D341Med (cell line): ENCODE measurements around the gene SERPINI2.
A peak's percentile ranks its signal among the peaks of the same experiment; 100 is the strongest.

Experiments used
- DNase-seq: peaks from one replicate; pipeline ENCODE4 v3.0.0; 2012; ENCODE audit warnings: low spot score

Gene SERPINI2, protein sequence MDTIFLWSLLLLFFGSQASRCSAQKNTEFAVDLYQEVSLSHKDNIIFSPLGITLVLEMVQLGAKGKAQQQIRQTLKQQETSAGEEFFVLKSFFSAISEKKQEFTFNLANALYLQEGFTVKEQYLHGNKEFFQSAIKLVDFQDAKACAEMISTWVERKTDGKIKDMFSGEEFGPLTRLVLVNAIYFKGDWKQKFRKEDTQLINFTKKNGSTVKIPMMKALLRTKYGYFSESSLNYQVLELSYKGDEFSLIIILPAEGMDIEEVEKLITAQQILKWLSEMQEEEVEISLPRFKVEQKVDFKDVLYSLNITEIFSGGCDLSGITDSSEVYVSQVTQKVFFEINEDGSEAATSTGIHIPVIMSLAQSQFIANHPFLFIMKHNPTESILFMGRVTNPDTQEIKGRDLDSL

DNA sequence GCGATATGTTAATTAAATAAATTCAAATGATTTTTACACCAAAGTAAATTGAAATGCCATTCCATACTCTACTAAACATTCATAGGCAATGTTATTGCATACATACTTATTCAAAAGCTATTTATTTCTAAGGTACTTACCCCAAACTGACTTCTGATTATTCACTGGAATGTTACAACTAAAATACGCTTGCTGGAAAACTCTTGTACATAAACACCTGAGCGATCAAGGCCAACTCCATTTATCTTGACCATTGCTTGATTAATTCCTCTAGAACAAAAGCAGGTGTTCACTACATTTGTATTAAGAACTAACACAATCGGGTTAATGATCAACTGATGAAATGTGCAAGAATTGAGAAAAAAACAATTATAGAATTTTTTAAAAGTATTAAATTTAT lies at the start of gene SERPINI2:
Gene SERPINI2 (minus strand): TSS at position 180 of the 400 bp plus-strand sequence. CDS start 2,208 bp downstream, outside the sequence.
- DNase-seq: no peak

DNA sequence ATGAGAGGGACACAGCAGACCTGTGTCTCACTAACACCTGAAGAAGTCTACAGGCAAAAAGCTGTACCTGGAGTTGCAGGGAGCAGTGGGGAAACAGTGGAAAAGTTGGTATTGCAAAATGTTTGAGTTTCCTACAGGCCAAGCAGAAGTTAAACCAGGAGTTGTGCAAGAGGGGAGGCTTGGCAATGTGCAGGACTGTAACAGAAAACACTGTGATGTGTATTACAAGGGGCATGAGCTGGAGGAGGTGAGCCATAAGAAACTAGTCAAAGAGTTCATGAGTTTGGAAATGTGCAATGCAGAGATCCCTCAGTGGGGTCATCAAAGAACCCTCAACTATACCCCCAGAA lies 47.1 kb upstream of the SERPINI2 start:
- no peak for DNase-seq

DNA sequence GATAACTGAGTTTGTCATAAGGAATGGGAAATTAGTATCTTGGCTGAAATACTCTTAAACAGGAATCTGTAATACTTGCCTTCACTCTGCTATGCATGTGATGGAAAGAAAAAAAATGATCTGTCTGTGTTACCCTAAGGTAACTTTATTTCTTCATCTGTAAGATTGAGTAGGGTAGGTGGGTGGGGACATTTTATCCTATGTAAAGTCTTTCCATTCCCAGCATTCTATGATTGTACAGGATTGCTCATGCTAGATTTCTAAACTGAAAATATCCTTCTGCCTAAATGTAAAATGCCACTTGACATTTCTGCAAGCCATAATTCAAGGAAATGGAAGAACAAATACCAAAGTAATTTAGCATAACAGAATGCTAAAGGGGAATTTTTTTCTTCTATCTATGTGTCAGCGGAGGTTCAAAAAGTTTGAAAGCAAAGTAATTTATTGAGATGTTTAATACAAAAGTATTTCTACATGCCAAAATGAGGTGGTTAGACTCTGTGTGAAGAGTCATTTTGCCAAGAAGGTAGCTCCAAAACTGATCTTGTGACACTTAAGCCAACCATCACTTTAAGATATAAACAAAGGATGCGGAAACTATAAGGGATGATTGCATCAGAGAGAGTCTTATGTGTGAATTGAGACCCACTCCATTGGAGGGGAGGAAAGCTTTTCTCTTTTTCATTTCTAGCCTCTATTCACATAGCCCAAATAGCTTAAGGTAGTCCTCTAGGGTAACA lies 46.6 kb upstream of the SERPINI2 start:
- DNase-seq: no peak

DNA sequence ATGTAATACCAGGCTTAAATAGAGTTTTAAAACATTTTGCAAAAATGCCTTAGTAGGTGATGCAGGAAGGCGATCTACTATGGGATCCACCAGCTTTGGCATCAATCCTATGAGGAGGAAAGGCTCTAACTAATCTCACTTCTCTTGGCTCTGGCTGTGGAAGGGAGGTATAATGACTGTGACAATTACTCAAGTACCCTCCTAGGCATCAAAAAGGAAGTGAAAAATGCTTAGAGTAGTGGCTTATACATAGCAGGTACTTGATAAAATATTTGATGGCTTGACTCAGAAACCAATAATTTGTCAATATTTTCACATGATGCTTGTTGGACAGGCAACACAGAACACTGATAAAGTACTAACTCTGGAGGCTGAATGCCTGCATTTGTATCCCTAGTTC lies 34.1 kb upstream of the SERPINI2 start:
- no peak for DNase-seq

DNA sequence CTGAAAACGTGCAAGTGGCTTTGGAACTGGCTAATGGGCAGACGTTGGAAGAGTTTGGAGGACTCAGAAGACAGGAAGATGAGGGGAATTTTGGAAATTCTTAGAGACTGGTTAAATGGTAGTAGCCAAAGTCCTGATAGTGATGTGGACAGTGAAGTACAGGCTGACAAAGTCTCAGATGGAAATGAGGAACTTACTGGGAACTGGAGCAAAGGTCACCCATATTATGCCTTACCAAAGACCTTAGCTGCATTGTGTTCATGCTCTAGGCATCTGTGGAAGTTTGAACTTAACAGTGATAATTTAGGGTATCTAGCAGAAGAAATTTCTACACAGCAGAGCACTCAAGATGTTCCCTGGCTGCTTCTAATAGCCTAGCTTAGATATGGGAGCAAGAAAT lies 28.6 kb upstream of the SERPINI2 start:
- DNase-seq: no peak

DNA sequence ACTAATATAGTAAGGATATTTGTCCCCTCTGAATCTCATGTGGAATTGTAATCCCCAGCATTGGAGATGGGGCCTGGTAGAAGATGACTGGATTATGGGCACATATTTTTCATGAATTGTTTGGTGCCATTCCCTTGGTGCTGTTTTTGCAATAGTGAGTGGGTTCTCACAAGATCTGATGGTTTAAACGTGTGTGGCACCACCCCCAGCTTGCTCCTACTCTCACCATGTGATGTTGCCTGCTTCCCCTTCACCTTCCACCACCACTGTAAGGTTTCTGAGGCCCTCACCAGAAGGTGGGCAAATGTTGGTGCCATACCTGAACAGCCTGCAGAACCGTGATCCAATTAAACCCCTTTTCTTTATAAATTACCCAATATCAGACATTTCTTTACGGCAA lies 28.1 kb upstream of the SERPINI2 start:
- no peak for DNase-seq

DNA sequence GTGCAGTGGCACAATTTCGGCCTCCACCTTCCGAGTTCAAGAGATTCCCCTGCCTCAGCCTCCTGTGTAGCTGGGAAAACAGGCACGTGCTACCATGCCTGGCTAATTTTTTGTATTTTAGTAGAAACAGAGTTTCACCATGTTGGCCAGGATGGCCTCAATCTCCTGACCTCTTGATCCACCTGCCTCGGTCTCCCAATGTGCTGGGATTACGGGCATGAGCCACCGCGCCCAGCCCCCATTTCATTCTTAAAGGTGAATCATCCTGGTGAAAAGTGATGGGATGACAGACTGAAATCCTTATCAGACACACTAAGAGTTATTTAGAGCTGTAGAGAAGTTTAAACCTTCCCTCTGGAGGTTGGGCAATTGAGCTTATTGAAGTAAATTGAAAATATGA lies 24.1 kb upstream of the SERPINI2 start:
- DNase-seq: no peak

DNA sequence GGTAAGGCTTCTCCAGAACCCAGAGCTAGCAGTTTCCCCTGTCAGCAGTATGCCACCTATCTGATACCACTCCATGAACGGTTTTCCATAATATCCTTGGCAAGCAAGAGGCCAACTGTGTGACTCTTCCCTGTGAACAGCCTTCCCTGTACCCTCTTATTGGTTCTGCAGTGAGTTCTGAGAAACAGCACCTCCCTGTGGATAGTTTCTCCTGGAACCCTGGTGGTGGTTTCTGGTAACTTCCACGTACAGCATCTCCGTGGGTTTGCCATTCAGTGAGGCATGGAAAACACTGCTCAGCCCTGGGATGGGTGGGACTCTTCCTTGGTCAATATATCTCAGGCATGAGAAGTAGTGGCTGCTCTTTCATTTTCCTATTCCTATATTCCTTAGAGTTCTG lies 19.4 kb upstream of the SERPINI2 start:
- DNase-seq: peak; percentile 47

DNA sequence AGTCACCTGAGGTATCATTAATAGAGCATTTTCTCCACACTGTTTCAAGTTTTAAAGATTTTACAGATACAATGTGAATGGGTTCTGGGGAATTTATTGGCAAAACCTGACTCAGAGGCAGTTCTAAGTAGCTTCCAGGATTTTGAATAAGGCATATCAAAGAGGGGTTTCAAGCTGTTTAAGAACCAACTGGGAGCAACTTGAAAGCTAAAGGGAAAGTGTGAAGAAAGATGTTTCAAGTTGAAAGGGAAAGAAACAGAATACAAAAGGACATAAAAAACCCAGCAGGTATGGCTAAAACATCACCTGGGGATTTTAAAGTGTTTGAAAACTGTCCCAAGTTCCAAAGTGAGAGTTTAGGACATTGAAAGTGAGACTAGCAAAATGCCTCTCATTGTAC lies 17.8 kb upstream of the SERPINI2 start:
- DNase-seq: no peak

DNA sequence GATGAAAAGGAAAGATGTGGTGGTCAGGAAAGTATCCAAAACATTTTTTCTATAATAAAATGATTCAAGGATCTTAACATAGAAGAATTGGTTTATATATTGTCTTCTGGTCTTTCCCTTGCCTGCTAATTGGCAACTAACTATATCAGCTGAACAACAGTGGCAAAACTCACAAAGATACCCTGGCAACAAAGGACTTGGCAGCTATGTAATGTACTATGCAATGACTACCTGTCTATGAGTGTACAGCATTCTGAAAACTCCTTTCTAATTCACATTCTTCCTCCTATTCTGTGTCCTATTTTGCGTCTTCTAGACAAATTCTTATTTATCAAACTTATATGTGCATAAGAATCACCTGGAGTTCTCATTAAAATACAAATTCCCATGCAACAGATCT lies 15.7 kb upstream of the SERPINI2 start:
- DNase-seq: no peak

DNA sequence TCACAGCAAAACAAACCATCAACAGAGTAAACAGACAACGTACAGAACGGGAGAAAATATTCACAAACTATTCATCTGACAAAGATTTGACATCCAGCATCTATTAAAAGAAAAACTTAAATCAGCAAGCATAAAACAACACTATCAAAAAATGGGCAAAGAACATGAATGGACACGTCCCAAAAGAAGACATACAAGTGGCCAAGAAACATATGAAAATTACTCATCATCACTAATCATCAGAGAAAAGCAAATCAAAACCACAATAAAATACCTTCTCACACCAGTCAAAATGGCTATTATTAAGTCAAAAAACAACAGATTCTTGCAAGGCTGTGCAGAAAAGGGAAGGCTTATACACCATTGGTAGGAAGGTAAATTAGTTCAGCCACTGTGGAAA lies 13.7 kb upstream of the SERPINI2 start:
- no peak for DNase-seq

DNA sequence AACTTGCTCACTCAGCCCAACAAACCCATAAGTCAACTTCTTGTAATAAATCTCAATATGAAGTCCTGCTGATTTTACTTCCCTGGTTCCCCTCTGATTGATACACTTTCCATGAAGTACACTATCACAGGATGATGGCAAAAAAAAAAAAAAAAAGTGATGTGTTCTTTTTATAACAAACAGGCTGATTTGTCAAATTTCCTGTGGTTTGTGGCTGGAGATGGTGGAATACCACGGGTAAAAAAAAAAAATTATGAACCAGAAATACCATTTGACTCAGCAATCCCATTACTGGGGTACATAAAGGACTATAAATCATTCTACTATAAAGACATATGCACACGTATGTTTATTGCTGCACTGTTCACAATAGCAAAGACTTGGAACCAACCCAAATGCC lies 10.7 kb upstream of the SERPINI2 start:
- no peak for DNase-seq

DNA sequence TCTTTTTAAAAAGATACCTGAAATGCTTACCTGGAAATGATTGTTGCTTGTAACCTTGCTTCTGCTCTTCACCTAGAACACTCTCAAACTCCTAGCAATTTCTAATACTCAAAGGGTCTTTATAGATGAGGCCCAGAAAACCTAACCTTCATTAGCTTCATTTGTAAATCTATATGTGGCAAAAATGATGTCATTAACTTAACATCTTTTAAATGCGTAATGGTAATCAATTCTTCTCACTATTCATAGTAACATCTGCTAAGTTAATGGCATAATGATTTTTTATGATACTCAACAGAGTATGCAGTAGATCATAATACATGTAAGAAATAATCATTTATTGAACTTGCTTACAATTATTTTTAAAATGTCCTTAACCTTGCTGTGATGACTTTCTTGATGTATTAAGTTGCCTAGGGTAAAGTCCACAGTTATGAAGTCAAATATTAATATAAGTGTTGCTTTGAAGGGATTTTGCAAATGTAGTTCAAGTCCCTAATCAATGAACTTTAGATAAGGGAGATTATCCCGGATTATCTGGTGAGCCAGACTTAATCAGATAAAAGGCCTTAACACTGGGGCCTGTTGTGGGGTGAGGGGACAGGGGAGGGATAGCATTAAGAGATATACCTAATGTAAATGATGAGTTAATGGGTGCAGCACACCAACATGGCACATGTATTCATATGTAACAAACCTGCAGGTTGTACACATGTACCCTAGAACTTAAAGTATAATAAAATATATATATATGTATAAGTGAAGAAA lies 10.1 kb upstream of the SERPINI2 start:
- DNase-seq: no peak

DNA sequence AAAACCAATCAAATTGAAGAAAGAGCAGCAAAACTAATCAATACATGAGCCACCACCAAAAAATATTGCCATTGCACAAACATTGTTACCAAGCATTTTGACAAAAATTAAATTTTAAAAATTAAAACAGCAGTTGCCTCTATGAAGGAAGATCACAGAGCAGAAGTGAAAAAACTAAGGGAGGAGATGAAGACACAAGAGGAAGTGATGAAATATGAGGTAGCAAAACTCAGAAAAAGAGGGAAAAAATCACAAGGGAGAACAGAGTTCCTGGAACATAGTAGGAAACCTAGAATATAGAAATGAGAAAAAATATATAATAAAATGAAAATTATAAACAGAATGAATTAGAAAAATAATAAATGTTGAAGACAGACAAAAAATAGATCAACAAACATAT lies 7.3 kb upstream of the SERPINI2 start:
- no peak for DNase-seq

DNA sequence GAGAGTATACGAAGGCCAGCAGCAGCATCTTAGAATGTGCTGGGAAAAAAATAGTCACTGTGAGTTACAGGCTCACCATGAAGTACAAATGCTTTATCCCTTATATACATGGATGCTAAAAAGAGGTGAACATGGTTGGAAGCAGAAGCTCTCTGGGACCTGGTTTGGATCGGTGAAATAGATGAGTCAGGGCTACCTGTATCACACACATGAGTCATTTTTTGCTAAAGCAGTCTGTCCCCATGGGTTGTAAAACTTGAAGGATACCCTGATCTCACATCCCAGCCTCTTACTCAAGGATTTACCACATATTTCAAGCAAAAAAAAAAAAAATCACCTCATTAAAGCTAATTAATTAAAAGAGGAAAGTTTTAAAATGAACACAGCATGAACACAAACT lies 6.9 kb upstream of the SERPINI2 start:
- no peak for DNase-seq

DNA sequence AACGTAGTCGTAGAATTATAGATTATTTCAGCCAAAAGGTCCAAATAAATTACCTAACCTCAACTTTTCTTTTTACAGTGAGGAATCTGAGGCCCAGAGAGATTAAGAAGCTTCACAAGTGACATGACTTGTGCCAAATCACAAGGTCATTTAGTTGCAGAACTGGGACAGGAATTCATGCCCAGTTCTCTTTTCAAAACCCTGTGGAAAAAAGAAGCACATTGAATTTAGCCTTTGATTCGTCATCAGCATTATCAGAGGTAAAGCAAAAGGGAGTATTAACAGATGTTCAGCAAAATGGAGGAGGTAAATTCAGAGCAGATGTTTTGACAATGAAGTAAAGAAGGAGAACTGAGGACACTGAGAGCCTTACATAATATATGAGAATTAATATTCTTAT lies 4.5 kb downstream of the SERPINI2 start:
- no peak for DNase-seq

DNA sequence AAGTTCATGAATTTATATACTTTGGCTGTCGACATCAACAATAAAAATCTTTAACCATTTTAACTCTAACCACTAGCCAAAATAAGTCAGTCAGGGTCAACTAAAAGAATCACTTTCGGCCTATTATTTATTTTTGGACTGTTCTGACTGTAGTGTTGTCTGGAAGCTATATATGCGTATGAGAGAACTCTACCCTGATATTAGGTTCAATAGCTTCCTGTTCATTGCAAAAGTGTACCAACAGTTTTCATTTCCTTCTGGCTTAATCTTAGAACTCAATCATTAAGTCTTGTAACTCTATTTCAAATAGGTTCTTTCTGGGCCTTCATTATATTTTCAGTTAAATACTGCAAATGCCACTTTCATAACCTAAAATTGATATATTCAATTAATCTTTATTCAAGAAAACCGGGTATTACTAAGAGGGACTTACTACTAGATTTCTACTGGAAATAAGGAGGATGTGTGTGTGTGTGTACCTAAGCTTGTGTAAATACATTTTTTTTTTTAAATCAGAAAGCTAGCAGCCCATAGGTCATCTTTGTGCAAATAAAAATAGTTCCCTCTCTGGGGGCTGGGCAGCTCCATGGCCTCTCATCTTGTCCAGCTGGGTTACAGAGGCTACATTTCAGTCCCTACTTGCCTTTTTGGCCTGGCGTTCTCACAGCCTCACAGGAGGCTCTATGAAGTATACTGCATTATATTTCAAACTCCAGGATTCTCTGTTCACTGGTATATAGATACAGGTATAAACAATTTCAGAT lies 5.8 kb downstream of the SERPINI2 start:
- DNase-seq: no peak

DNA sequence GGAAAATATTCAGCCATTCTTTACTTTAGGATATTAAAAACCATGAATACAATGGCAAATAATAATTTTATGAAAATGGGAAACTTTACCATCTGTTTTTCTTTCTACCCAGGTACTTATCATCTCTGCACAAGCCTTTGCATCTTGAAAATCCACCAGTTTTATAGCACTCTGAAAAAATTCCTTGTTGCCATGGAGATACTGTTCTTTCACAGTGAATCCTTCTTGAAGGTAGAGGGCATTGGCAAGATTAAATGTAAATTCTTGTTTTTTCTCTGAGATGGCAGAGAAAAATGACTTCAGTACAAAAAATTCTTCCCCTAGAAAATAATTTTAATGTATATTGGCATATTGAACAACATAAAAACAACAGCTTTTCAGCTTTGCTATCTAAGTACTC lies 6.9 kb downstream of the SERPINI2 start:
- no peak for DNase-seq

DNA sequence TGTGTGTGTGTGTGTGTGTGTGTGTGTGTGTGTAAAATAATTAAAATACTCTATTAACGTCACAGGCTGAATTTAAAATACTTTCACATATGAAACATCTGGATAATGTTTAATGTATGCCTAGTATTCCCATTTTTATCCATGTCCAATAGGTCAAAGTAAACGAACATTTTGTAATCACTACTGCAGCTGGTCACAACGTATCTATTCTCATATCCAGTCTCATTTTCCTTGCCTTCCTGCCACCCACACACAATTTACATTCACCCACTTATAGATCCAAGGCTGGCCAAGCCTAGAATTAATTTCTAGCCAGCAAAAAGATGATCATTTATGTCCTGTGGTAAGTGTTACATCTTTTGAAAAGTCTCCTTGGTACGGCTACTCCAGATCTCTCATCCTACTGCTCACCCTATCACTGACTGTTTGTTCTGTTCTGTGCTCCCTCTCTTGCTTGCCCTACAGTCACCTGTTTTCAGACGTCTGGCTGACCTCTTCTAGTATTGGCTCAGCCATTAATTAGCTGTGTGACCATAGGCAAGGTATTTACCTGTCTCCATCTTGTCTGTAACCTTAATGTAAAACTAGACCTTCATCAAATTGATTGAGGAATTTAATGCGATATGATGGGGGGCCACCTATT lies 17.6 kb downstream of the SERPINI2 start:
- no peak for DNase-seq

DNA sequence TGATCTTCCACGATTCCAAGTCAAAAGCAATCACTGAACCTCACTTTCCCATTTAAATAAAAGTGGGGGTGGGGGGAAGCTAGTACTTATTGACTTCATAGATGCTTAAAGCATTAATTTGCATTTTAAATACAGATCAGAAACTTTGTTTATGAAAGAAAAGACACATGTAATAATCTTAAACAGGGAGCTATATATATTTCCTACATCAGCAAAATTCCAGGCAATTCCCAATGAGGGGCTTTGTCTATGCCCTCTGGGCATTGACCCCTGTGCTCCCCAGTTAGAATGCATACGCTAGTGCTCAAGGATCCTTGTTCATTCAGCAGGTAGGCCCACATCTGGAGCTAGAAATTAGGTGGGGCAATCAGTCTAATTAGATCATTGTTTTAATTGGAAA lies 20.0 kb downstream of the SERPINI2 start:
- no peak for DNase-seq

DNA sequence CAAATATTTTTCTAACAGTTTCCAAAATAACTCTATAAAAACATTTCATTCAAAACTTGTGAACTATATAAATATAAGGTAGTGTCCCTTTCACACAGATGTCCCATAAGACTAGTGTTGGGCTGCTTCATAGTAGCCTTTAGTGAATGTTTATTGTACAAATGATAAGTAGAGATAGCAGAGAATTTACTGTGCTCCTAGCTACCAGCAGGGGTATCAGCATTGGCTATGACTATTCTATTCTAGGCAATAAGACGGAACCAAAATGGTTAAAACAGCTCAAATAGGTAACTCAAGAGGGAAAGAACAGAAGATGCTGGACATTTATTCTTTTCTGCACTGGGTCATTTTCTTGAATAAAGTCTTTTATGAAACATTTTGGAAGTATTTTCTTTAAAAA lies 22.6 kb downstream of the SERPINI2 start:
- no peak for DNase-seq

DNA sequence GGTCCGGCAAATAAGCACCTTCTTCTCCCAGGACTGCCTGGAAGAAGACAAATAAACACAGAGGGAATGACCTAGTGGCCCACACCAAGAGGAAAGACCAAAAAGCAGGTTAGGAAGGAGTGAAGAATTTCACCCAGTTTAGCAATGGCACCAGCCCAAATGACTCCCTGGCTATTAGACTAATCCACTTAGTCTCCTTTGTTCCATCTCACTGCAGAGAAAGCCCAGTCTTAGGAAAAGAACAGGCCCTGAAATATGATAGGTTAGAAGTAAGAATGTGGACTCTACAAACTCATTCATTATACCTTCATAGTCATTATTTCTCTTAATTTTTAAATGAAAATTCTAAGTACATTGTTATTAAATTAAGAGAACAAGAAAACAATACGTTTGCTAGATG lies 23.2 kb downstream of the SERPINI2 start:
- peak; percentile 45 for DNase-seq
